Activated CD4-positive, alpha-beta memory T cell treated with anti-CD3 and anti-CD28 coated beads, Interleukin-2, amount 10 ng/mL, durations not matched to agents 7 days and 5 days (primary cell): ENCODE measurements around the gene TLX1. TPM values are rescaled to one million over a fixed set of nuclear protein-coding genes. Genes with fewer than 3 reads are reported as not detected.

Experiments used
- CTCF ChIA-PET: fragments of 350-600 bp; sonication (Branson Sonifier 250); formaldehyde crosslinking; loops from one replicate; lab custom pipeline; 2021; ENCODE audit warnings: antibody characterized with exemption, inconsistent platforms; lab: Charles Lee
- POLR2A ChIA-PET: fragments of 350-600 bp; sonication (Branson Sonifier 250); formaldehyde crosslinking; loops from one replicate; lab custom pipeline; 2021; ENCODE audit warnings: antibody characterized with exemption; lab: Charles Lee
- DNase-seq: peaks from one replicate; pipeline ENCODE4 v3.0.0-alpha.2; 2020
- H3K27ac Mint-ChIP-seq: one replicate; pipeline ENCODE4 v1.8.0; 2021; ENCODE audit warnings: mild to moderate bottlenecking, mixed read lengths
- H3K27me3 Mint-ChIP-seq: one replicate; pipeline ENCODE4 v1.8.0; 2021; ENCODE audit warnings: mixed read lengths
- H3K36me3 Mint-ChIP-seq: one replicate; pipeline ENCODE4 v1.8.0; 2021; ENCODE audit warnings: low read depth, mixed read lengths
- H3K4me1 Mint-ChIP-seq: one replicate; pipeline ENCODE4 v1.8.0; 2021; ENCODE audit warnings: mixed read lengths
- H3K4me3 Mint-ChIP-seq: one replicate; pipeline ENCODE4 v1.8.0; 2021; ENCODE audit warnings: mild to moderate bottlenecking, mixed read lengths
- H3K9me3 Mint-ChIP-seq: one replicate; pipeline ENCODE4 v1.8.0; 2021; ENCODE audit warnings: mixed read lengths
- total RNA-seq, 2 experiments: library from RNA; stranded (reverse); gene quantifications; one replicate each; pipeline ENCODE4 v1.2.3, GENCODE V29; 2021

TLX1 gene
- total RNA-seq = not detected

DNA sequence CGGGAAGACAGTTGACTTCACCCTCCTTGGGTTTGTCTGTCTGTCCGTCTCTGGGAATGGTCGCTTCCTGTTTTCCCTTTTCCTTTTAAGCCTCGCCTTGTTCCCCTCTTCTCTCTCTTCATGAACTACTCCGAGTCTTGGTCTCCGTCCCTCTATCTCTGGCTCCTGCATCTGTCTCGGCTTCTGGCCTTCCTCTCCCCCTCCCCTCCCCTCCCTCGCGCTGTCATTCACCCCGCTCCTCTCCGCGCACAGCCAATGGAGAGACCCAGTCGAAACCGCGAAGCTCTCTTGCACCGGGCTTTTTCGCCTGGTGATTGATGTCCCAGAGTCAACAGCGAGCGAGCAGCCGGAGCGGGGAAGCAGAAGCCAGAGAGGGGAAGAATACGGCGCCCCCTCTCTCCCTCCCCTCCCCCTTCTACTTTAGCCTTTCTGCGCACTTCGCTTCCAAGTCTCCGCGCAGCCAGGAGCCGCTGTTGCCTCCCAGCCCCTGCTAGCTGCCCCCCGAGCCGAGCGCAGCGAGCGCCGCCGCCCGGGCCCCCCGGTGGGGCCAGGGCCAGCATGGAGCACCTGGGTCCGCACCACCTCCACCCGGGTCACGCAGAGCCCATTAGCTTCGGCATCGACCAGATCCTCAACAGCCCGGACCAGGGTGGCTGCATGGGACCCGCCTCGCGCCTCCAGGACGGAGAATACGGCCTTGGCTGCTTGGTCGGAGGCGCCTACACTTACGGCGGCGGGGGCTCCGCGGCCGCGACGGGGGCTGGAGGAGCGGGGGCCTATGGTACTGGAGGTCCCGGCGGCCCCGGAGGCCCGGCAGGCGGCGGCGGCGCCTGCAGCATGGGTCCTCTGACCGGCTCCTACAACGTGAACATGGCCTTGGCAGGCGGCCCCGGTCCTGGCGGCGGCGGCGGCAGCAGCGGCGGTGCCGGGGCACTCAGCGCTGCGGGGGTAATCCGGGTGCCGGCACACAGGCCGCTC, at the start of gene TLX1:
Gene TLX1 (plus strand): TSS at position 317 of the 978 bp plus-strand sequence. CDS start 242 bp downstream, at position 559.
- no peak within 1 kb of the TSS for H3K4me3 Mint-ChIP-seq
- peaks cover 22% of the 10 kb centered on the region for H3K4me1 Mint-ChIP-seq
- no peaks in the 10 kb centered on the region for H3K9me3 Mint-ChIP-seq
- H3K27me3 Mint-ChIP-seq = peaks cover 88% of the 10 kb centered on the region
- CTCF ChIA-PET = interaction anchor here (1.1 to 2.1 kb wide), 2 partner anchors 11 kb away, joined by 4 to 14 read pairs; no protein-coding TSS in a partner anchor
- no peak within 1 kb of the TSS for H3K27ac Mint-ChIP-seq
- no peaks in the 10 kb centered on the region for H3K36me3 Mint-ChIP-seq
- POLR2A ChIA-PET = interaction anchor here (0.7 kb wide), 1 partner anchor 9 kb away, joined by 3 read pairs; no protein-coding TSS in a partner anchor
- no peak for DNase-seq

DNA sequence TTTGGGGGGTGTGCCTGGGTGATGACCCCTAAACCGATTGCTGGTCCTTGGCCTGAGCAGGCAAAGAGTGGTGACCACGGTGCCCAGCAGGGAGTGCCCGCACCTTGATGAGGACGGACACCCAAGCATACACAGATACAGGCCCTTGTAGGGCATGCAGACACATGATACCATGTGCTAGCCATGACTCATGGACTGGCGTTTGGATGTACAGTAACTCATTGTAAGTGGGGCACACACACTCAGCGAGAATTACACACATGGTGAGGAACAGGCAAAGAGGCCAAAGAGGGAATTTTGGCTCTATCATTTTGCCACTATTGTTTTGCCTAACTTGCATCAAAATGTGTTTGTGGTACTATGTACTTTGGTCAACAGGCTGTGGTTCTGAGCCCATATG, 45.3 kb upstream of the TLX1 start:
- no peaks in the 10 kb centered on the region for H3K36me3 Mint-ChIP-seq
- no peak for DNase-seq
- H3K4me1 Mint-ChIP-seq = no peaks in the 10 kb centered on the region
- CTCF ChIA-PET = interaction anchor here (0.7 to 3.7 kb wide), 2 partner anchors 11 to 56 kb away, joined by 3 to 21 read pairs; no protein-coding TSS in a partner anchor
- no peak overlapping the region for H3K4me3 Mint-ChIP-seq
- POLR2A ChIA-PET = no interaction called here
- H3K27ac Mint-ChIP-seq = no peak overlapping the region
- no peaks in the 10 kb centered on the region for H3K9me3 Mint-ChIP-seq
- peaks cover 46% of the 10 kb centered on the region for H3K27me3 Mint-ChIP-seq

DNA sequence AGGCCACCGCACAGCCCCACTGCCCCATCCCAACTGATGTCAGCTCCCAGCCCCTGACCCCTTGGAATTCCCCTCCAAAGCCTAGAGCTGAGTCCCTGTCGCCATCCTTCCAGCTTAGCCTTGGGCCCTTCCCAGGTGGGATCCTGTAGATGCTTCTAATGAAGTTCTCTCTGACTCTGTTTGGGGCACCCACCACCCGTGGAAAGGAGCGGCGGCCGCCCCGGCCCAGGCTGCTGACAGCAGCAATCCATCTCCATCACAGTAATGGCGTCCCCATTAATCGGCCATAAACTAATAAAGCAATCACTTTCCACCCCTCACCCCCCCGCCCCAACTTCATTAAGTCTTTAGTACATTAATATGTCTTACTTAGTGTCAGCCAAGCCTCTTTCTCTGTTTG, 43.7 kb upstream of the TLX1 start:
- Mint-ChIP-seq H3K27ac (no peak overlapping the region), H3K9me3 (no peaks in the 10 kb centered on the region), H3K4me3 (no peak overlapping the region), H3K27me3 (peaks cover 46% of the 10 kb centered on the region), H3K36me3 (no peaks in the 10 kb centered on the region), H3K4me1 (no peaks in the 10 kb centered on the region)
- no peak for DNase-seq
- ChIA-PET CTCF (interaction anchor here (2.7 to 3.7 kb wide), 2 partner anchors 9 to 37 kb away, joined by 8 to 21 read pairs; no protein-coding TSS in a partner anchor), POLR2A (no interaction called here)

DNA sequence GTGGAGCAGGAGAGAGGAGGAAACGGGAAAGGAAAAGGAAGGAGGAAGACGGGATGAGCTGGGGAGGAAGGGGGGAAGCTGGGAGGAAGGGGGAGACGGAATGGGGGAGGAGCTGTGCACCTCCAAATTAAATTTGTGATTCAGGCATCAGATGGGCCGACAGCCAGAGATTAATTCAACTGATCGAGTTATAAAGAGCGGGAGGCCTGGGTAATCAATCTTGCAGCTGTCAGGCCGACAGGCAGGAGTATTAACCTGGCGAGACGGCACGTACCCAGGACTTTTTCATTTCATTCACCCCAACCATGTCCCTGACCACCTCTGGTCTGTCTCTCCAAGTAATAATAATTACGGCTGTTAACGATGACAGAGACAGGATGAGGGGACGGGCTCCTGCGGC, 43.1 kb upstream of the TLX1 start:
- no peaks in the 10 kb centered on the region for H3K36me3 Mint-ChIP-seq
- H3K27me3 Mint-ChIP-seq = peaks cover 41% of the 10 kb centered on the region
- CTCF ChIA-PET = interaction anchor here (2.7 to 3.7 kb wide), 2 partner anchors 9 to 37 kb away, joined by 8 to 21 read pairs; no protein-coding TSS in a partner anchor
- no peak overlapping the region for H3K4me3 Mint-ChIP-seq
- DNase-seq = no peak
- no peaks in the 10 kb centered on the region for H3K9me3 Mint-ChIP-seq
- POLR2A ChIA-PET = no interaction called here
- no peaks in the 10 kb centered on the region for H3K4me1 Mint-ChIP-seq
- no peak overlapping the region for H3K27ac Mint-ChIP-seq

DNA sequence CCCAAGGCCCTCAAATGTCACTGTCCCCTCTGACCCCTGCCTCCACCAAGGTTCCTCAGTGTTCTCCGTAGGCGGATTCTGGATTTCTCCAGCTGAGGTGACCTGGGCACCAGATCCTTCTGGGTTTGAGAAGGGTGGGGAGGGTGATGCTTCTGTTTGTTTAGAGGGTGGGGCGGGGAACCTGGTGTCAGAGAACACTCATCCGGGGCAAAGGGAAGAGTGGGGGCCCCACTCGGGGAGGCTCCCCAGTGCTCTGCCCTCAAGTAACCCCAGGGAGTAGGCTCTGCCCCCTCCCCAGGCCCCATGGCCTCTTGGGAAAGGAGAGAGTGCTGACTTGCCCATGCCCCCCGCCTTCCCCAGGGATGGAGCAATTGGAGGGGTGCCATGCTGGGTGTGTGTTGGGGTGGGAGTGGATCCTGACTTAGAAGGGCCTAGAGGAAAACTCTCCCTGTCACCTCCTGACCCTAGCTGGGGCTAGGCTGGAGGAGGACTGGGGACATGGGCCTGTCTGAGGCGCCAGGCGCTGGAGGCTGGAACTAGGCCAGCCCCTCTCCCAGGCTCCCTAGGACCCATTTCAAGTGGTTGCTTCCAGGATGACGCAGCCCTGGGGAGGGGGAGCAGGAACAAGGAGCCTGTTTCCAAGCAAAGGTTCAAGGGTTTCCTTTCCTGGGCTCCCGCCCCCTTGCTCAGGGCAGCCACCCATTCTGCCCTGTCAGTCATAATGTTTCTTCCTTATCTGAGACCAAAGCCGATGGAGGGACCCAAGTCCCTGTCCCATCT, 41.4 kb upstream of the TLX1 start:
- Mint-ChIP-seq H3K27ac (no peak overlapping the region), H3K9me3 (no peaks in the 10 kb centered on the region), H3K4me1 (no peaks in the 10 kb centered on the region), H3K36me3 (no peaks in the 10 kb centered on the region), H3K4me3 (no peak overlapping the region), H3K27me3 (peaks cover 38% of the 10 kb centered on the region)
- ChIA-PET POLR2A (no interaction called here), CTCF (interaction anchor here (1.5 kb wide), 1 partner anchor 53 kb away, joined by 3 read pairs; no protein-coding TSS in a partner anchor)
- no peak for DNase-seq

DNA sequence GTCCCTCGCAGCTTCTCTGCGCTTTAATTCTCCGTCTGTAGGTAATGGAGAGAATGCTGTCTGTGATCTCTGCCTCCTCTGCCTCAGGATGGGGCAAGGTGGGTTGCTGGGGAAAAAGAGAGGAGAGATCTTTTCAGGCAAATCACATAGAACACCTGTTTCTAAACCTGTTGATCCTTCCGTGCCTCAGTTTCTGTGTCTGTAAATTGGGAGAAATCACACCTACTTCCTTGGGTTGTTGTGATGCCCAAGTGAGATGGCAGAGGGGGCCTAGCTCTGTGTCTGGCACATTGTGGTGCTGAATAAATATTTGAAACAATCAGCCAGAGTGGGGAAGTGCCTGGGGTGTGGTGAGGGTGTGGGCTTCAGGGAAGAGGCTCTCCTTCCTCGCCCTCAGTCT, 40.5 kb upstream of the TLX1 start:
- Mint-ChIP-seq H3K36me3 (no peaks in the 10 kb centered on the region), H3K4me1 (no peaks in the 10 kb centered on the region), H3K4me3 (no peak overlapping the region), H3K27ac (no peak overlapping the region), H3K27me3 (peaks cover 39% of the 10 kb centered on the region), H3K9me3 (no peaks in the 10 kb centered on the region)
- ChIA-PET POLR2A (no interaction called here), CTCF (interaction anchor here (13.2 kb wide), 1 partner anchor 50 kb away, joined by 307 read pairs; no protein-coding TSS in a partner anchor)
- DNase-seq = no peak

DNA sequence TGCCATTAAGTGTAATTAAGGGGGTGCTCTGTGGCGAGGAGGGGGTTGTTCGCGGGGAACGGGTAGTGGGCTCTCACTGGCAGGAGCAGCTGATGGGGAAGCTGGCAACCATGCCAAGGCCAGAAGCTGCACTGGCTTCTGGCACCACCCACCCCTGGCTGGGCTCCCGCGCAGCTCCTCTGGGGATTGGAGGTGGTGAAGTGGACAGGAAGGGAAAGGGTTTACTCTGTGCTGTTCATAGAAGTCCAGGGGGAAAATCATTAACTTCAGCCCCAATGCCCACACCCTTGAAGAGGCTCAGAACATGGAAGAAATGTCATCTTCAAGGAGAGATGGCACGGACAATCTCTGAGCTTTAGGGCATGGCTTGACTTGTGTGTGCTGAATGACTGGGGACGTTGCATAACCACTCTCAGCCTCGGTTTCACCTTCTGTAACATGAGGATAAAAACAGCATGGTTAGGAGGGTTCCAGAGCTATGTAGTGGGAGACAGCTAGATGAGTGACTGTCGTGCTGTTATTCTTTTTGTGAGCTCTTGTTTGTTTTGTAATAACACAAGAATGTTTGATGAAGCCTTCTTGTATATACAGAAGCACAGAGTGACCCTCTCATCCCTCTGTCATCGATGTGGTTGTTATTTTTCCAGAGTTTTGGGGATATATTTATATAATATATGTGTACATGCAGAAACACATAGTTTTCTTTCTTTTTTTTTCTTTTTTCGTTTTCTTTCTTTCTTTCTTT, 39.4 kb upstream of the TLX1 start:
- POLR2A ChIA-PET = interaction anchor here (0.8 kb wide), 1 partner anchor 61 kb away, joined by 3 read pairs; the partner anchor contains the start of genes PDZD7 and SFXN3
- no peaks in the 10 kb centered on the region for H3K36me3 Mint-ChIP-seq
- CTCF ChIA-PET = interaction anchor here (0.6 to 13.2 kb wide), 4 partner anchors 49 to 147 kb away, joined by 3 to 307 read pairs (median 3); no protein-coding TSS in a partner anchor
- DNase-seq = no peak
- H3K27ac Mint-ChIP-seq = no peak overlapping the region
- H3K9me3 Mint-ChIP-seq = no peaks in the 10 kb centered on the region
- H3K4me3 Mint-ChIP-seq = no peak overlapping the region
- H3K4me1 Mint-ChIP-seq = no peaks in the 10 kb centered on the region
- H3K27me3 Mint-ChIP-seq = peaks cover 34% of the 10 kb centered on the region

DNA sequence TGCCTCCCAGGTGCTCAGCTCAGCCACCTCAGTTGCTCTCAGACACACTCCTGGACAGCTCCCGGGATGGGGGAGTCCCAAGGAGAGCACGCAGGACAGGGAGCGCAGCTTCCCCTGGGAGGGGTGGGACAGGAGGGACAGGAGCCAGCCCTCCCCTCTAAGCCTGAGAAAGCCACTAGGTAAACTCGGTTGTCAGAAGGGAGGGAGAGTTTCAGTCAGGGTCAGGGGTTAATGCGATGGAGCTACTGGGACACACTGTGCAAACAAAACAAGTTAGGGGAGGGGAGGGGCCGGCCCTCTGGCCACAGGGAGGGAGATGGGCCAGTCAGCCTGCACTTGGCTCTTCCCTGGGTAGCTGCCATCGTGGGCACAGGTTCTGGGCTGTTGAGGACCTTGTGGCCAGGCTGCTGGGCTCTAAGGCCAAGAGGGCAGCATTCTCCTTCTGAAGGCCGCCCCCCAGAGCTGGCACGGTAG, 38.2 kb upstream of the TLX1 start:
- ChIA-PET POLR2A (no interaction called here), CTCF (interaction anchor here (13.2 kb wide), 1 partner anchor 48 kb away, joined by 307 read pairs; no protein-coding TSS in a partner anchor)
- no peak for DNase-seq
- H3K27me3 Mint-ChIP-seq = peaks cover 24% of the 10 kb centered on the region
- no peak overlapping the region for H3K4me3 Mint-ChIP-seq
- no peaks in the 10 kb centered on the region for H3K36me3 Mint-ChIP-seq
- H3K9me3 Mint-ChIP-seq = no peaks in the 10 kb centered on the region
- H3K27ac Mint-ChIP-seq = no peak overlapping the region
- no peaks in the 10 kb centered on the region for H3K4me1 Mint-ChIP-seq

DNA sequence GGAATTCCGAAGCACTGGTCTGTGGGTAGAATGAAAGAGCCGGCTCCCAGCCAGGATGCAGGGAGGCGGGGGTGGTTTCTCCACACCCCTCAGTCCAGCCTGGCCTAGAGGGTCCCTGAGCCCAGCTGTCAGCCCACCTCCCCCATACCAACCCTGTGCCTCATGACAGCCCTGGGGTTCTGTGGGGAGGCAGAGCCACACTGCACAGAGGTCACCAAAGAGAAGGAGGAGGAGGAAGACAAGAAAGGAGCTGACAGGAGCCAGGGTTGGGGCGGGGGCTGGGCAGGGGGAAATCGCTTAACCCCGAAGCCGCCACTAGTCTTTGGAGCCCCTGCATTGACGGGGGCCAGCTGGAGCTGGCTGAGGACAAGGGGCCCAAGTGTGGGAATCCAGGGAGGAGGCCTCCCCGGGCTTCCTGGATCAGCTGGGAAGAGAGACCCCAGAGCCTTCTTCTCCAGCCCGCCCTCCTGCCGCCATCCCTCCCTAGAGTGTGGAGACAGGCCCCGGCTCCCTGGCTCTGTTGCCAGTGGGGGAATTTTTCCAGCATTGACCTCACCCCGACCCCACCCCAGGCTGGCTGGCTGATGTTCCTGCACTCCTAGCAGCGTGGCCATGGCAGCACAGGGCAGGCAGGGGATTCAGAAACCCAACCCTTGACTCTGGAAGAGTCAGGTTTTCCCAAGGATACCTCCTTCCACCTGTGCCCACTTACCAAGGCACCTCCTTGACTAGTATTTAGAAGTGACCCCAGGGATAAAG, 36.8 kb upstream of the TLX1 start:
- Mint-ChIP-seq H3K9me3 (no peaks in the 10 kb centered on the region), H3K36me3 (no peaks in the 10 kb centered on the region), H3K4me3 (no peak overlapping the region), H3K4me1 (no peaks in the 10 kb centered on the region), H3K27me3 (peaks cover 17% of the 10 kb centered on the region), H3K27ac (no peak overlapping the region)
- no peak for DNase-seq
- CTCF ChIA-PET = interaction anchor here (1.1 to 13.2 kb wide), 5 partner anchors 19 to 163 kb away, joined by 3 to 307 read pairs (median 5); no protein-coding TSS in a partner anchor
- POLR2A ChIA-PET = interaction anchor here (1.7 to 2.6 kb wide), 2 partner anchors 34 to 48 kb away, joined by 4 to 12 read pairs; no protein-coding TSS in a partner anchor

DNA sequence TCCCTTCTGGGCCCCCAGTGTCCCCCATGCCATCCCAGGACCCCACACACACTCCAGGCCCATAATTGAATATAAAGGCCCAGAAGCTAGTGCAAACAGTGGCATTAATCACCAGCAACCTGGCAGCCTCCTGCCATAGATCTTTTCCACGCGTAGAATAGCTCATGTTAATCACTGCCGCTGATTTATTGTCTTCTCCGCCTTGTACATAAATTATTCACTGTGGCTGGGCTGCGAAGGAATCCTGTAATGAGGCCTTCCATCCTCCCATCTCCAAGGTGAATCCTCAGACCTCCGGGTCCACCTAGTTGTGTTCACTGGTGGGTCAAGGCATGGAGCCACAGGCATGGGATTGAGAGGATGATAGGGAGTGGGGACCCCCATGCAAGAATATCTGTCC, 36.1 kb upstream of the TLX1 start:
- no peak overlapping the region for H3K4me3 Mint-ChIP-seq
- H3K36me3 Mint-ChIP-seq = no peaks in the 10 kb centered on the region
- H3K27me3 Mint-ChIP-seq = peaks cover 24% of the 10 kb centered on the region
- no peaks in the 10 kb centered on the region for H3K4me1 Mint-ChIP-seq
- H3K9me3 Mint-ChIP-seq = no peaks in the 10 kb centered on the region
- H3K27ac Mint-ChIP-seq = no peak overlapping the region
- DNase-seq = no peak
- ChIA-PET CTCF (interaction anchor here (0.7 to 13.2 kb wide), 23 partner anchors 8 to 475 kb away, joined by 3 to 307 read pairs (median 5); no protein-coding TSS in a partner anchor), POLR2A (interaction anchor here (1.3 to 2.6 kb wide), 3 partner anchors 33 to 47 kb away, joined by 3 to 12 read pairs (median 4); partner anchors contain the start of gene KAZALD1)
